Erythroblast (primary cell): ENCODE measurements around the gene FUBP3.

Experiments used
- DNase-seq, 2 experiments: peaks; one replicate each; lab custom pipeline; 2025; lab: John Stamatoyannopoulos, UW
- GATA1 ChIP-seq: IDR thresholded peaks from 2 replicates; pipeline ENCODE4 v1.6.1; 2011; ENCODE audit warnings: low read depth, mild to moderate bottlenecking, control low read depth, low read length, moderate library complexity
- POLR2A ChIP-seq: IDR thresholded peaks from 2 replicates; pipeline ENCODE4 v1.6.1; 2011; ENCODE audit warnings: mild to moderate bottlenecking, low read length

FUBP3 gene

GRCh38 chr9:130638284-130639123, 59.1 kb downstream of the FUBP3 start:
- DNase-seq = no peak
- TF ChIP-seq GATA1 (no peak), POLR2A (no peak)

DNA sequence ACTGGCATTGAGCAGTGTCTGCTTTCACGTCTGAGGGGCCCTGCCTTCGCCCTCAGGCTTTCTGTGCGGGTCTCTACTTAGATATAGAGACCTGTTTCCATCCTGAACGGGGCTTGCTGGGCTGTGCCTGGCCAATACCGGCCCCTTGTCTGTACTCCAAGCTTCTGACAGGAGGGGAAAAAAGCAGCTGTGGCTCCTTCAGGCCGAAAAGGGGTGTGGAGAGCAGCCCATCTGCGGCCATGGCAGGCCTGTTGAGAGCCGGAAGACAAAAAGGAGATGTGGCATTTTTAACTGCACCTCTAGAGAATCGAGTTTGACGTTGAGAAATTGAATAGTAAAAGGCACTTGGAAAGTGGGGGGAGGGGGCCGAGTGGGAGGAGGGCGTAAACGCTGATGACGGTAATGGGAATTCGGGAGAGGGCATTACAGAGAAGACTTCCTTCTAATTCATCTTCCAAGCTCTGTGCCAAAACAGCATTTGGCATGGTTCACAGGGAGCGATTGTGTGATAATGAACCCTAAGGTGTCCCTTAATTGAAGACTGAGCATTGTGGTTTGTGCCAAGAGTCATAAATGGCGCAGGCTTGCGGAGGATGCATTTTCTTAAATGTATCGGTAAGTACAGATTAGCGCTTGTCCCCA, 59.9 kb downstream of the FUBP3 start:
- TF ChIP-seq GATA1 (no peak), POLR2A (no peak)
- no peak for DNase-seq

- DNase-seq = no peak
- TF ChIP-seq POLR2A = no peak
- TF ChIP-seq GATA1 = no peak
Measured at GRCh38 chr9:130639866-130640555, 60.6 kb downstream of the FUBP3 start.

DNA sequence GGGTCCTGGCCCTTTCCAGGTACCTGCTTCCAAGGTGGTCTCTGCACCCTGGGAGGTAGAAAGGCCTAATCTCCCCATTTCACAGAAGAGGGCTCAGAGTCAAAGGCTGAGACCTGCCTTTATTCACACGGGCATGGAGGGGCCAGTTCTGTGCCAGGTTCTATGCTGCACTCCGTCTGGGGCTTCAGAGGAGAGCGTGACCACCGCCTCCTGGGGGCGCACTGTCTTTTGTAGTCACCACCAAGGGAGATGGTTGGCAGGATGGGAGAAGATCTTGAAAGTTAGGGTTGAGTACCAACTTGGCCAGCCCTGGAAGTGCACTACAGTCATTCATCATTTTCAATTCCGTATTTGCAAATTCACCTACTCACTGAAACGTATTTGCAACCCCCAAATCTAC, 61.3 kb downstream of the FUBP3 start:
- TF ChIP-seq GATA1 (no peak), POLR2A (no peak)
- no peak for DNase-seq

GRCh38 chr9:130642926-130643325, 63.5 kb downstream of the FUBP3 start:
- no peak for DNase-seq
- TF ChIP-seq POLR2A (no peak), GATA1 (no peak)

DNA sequence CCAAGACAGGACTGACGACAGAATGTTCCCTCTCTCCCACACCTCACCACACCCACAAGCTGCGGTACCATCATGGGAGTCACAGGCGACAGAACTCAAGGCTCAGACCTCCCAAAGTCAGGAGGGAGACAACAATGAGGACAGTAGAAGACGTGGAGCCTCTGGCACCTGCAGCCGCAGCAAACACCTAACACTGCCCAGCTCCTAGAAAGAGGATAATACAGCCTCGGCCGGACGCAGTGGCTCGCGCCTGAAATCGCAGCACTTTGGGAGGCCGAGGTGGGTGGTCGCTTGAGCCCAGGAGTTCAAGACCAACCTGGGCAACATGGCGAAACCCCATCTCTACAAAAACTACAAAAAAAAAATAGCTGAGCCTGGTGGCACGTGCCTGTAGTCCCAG, 71.8 kb downstream of the FUBP3 start:
- no peak for TF ChIP-seq POLR2A
- no peak for TF ChIP-seq GATA1
- DNase-seq = no peak

DNA sequence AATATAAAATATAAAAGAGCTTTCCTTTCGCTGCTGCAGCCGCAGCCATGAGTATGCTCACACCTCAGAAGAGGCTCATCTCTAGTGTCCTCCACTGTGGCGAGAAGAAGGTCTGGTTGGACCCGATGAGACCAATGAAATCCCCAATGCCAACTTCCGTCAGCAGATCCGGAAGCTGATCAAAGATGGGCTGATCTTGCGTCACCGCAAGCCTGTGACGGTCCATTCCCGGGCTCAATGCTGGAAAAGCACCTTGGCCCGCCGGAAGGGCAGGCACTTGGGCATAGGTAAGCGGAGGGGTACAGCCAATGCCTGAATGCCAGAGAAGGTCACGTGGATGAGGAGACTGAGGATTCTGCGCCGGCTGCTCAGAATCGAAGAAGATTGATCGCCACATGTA, 72.4 kb downstream of the FUBP3 start:
- no peak for DNase-seq
- TF ChIP-seq POLR2A = no peak

- no peak for DNase-seq
- TF ChIP-seq GATA1 (no peak), POLR2A (no peak)
Measured at GRCh38 chr9:130654879-130655278, 75.5 kb downstream of the FUBP3 start.

GRCh38 chr9:130658893-130659698, 79.7 kb downstream of the FUBP3 start:
- no peak for TF ChIP-seq GATA1
- TF ChIP-seq POLR2A = no peak
- no peak for DNase-seq

- no peak for DNase-seq
- TF ChIP-seq GATA1 (no peak), POLR2A (no peak)
Measured at GRCh38 chr9:130659699-130660248, 80.4 kb downstream of the FUBP3 start.

DNA sequence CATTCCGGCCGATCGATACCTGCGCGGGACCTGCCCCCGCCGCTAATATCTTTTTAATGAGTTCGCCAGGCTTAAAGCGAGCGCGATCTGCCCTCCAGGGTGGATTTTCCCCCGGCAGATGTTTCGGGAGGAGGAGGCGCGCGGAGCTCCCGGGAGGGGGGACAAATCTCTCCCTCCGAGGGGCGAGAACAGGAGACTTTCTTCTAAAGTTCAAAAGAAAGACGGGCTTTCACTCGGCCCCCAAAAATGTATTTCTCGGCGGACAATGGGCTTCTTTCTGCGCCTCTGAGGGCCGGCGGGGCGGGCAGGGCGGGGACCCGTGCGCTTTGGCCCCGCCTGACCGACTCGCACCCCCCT, 80.9 kb downstream of the FUBP3 start:
- DNase-seq = no peak
- TF ChIP-seq POLR2A = no peak
- TF ChIP-seq GATA1 = no peak

GRCh38 chr9:130660683-130661450, 81.5 kb downstream of the FUBP3 start:
- TF ChIP-seq GATA1 (no peak), POLR2A (no peak)
- no peak for DNase-seq

DNA sequence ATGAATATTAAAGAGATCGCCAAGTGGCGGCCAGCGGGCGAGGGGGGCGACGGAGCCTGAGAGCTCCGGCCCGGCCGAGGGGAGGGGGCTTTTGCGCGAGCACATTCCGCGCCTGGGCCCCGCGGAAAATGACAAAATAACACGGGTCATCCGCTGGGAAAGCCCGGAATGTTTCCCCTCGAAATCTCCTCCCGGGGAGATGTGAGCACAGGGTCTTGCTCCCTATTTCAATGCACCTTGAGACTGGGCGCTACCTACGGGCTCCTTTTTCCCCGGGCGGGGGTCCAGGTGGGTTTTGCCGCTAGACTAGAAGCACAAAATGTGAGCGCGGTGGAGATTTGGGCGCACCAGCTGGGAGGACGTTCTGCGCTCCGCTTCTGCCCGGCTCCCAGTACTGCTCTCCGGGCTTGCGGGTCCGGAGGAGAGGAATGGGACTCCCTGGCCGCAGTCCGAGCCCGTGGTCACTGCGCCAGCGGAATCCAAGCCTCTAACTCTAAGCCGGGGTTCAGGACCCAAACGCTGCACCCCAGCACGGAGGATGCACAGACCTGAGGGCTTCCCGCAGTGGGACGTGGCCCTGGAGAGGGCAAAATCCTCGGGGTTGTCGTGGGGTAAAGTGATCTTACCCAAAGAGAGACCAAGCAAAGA, 82.2 kb downstream of the FUBP3 start:
- TF ChIP-seq POLR2A (no peak), GATA1 (no peak)
- DNase-seq = no peak
